ENCODE results near the gene PLEKHA7. TPM values are rescaled to one million over a fixed set of nuclear protein-coding genes. Genes with fewer than 3 reads are reported as not detected.

The PLEKHA7 gene
- total RNA-seq, 1 experiment from 2014 or later: 13.0 TPM

GRCh38 chr11:16793009-16793408 is 221.2 kb downstream of the PLEKHA7 start:
- no peak for ATAC-seq
- TF ChIP-seq RORB (CRISPR knock-in tag; IDR thresholded peaks at IDR 0.05) (no peak), ZNF281 (CRISPR knock-in tag; IDR thresholded peaks at IDR 0.05) (no peak), NR3C1 (CRISPR knock-in tag; conservative IDR thresholded peaks at IDR 0.05; ENCODE audit: low read depth) (no peak), NFE2L1 (CRISPR knock-in tag; IDR thresholded peaks at IDR 0.05) (no peak), JUN (CRISPR knock-in tag; IDR thresholded peaks at IDR 0.05) (no peak), JAZF1 (CRISPR knock-in tag; IDR thresholded peaks at IDR 0.05) (no peak), ZNF121 (CRISPR knock-in tag; IDR thresholded peaks at IDR 0.05) (no peak), AFF4 (CRISPR knock-in tag; IDR thresholded peaks at IDR 0.05; ENCODE audit: borderline replicate concordance) (no peak), GTF2I (CRISPR knock-in tag; conservative IDR thresholded peaks at IDR 0.05) (no peak), ZNF317 (CRISPR knock-in tag; IDR thresholded peaks at IDR 0.05; ENCODE audit: borderline replicate concordance, low read depth) (no peak), TEAD4 (CRISPR knock-in tag; IDR thresholded peaks at IDR 0.05) (no peak), NR1H2 (CRISPR knock-in tag; IDR thresholded peaks at IDR 0.05) (no peak), CREB1 (CRISPR knock-in tag; IDR thresholded peaks at IDR 0.05) (no peak)
- no peaks in the 10 kb centered on the region for H3K9me3 Mint-ChIP-seq
- CTCF ChIA-PET: no interaction called here
- H3K4me1 Mint-ChIP-seq: no peaks in the 10 kb centered on the region
- no peaks in the 10 kb centered on the region for H3K27me3 Mint-ChIP-seq (ENCODE audit: low read depth)
- peaks cover 6% of the 10 kb centered on the region for H3K36me3 Mint-ChIP-seq
- no peak for DNase-seq (ENCODE audit: low spot score)
- POLR2A ChIA-PET: no interaction called here
- H3K27ac Mint-ChIP-seq: no peak overlapping the region
- no peak overlapping the region for H3K4me3 Mint-ChIP-seq

- TF ChIP-seq KAT7 (CRISPR knock-in tag; IDR thresholded peaks at IDR 0.05; ENCODE audit: borderline replicate concordance) (no peak), PRDM15 (CRISPR knock-in tag; IDR thresholded peaks at IDR 0.05) (no peak), MAX (CRISPR knock-in tag; IDR thresholded peaks at IDR 0.05) (no peak), EMX1 (CRISPR knock-in tag; IDR thresholded peaks at IDR 0.05) (no peak), SOX15 (CRISPR knock-in tag; IDR thresholded peaks at IDR 0.05) (no peak), TEAD4 (CRISPR knock-in tag; IDR thresholded peaks at IDR 0.05) (no peak), JAZF1 (CRISPR knock-in tag; IDR thresholded peaks at IDR 0.05) (no peak), TCF7 (CRISPR knock-in tag; IDR thresholded peaks at IDR 0.05; ENCODE audit: low read depth) (no peak), ATF2 (CRISPR knock-in tag; IDR thresholded peaks at IDR 0.05; ENCODE audit: borderline replicate concordance, low read depth) (no peak)
- no peak for ATAC-seq
- H3K4me3 Mint-ChIP-seq: no peak overlapping the region
- no peaks in the 10 kb centered on the region for H3K9me3 Mint-ChIP-seq
- H3K4me1 Mint-ChIP-seq: no peaks in the 10 kb centered on the region
- ChIA-PET CTCF (no interaction called here), POLR2A (no interaction called here)
- no peak overlapping the region for H3K27ac Mint-ChIP-seq
- no peak for DNase-seq (ENCODE audit: low spot score)
- H3K27me3 Mint-ChIP-seq (ENCODE audit: low read depth): no peaks in the 10 kb centered on the region
- peaks cover 6% of the 10 kb centered on the region for H3K36me3 Mint-ChIP-seq
These were observed 221.8 kb downstream of the PLEKHA7 start for GRCh38 chr11:16792426-16792825.

Measured in WTC11 (cell line).